Upper lobe of left lung (tissue), 6 donors: ENCODE measurements around the gene ST8SIA5. TPM values are rescaled to one million over a fixed set of nuclear protein-coding genes. Genes with fewer than 3 reads are reported as not detected.

Experiments
- ATAC-seq, 2 donors: fragments of 200-7000 bp; cut with Tn5 transposase; one replicate each; pipeline ENCODE4 v1.9.1; 2022; ENCODE audit warnings: mild to moderate bottlenecking in 2 of 2, moderate library complexity in 2 of 2; ENCODE audit not compliant: low FRiP score in 2 of 2
- DNase-seq, 2 donors: peaks; one replicate each; pipeline ENCODE4 v3.0.0-alpha.2; 2019 to 2020
- H3K27ac ChIP-seq, 4 donors: fragments of 200-600 bp; sonication (generic); one replicate each; pipeline ENCODE4 v1.5.1; 2016 to 2019
- H3K27me3 ChIP-seq, 4 donors: fragments of 200-600 bp; sonication (generic); one replicate each; pipeline ENCODE4 v1.5.1; 2017 to 2019
- H3K36me3 ChIP-seq, 4 donors: fragments of 200-600 bp; sonication (generic); one replicate each; pipeline ENCODE4 v1.5.1; 2016 to 2019
- H3K4me1 ChIP-seq, 4 donors: fragments of 200-600 bp; sonication (generic); one replicate each; pipeline ENCODE4 v1.5.1; 2018 to 2019
- H3K4me3 ChIP-seq, 4 donors: fragments of 200-600 bp; sonication (generic); one replicate each; pipeline ENCODE4 v1.5.1; 2017 to 2019; ENCODE audit warnings: mild to moderate bottlenecking in 2 of 4, moderate library complexity in 1 of 4
- H3K9me3 ChIP-seq, 4 donors: fragments of 200-600 bp; sonication (generic); one replicate each; pipeline ENCODE4 v1.5.1; 2018 to 2019
- EP300 ChIP-seq, 4 donors: sonication (generic); formaldehyde crosslinking; IDR thresholded peaks; one replicate each; pipeline ENCODE4 v1.5.1; 2017; ENCODE audit warnings: antibody characterized with exemption in 4 of 4, control low read depth in 2 of 4
- POLR2A ChIP-seq, 4 donors: fragments of 450-650 bp; IDR thresholded peaks; one replicate each; pipeline ENCODE4 v1.5.1; 2016 to 2017; ENCODE audit warnings: antibody characterized with exemption in 4 of 4, mild to moderate bottlenecking in 2 of 4
- POLR2AphosphoS5 ChIP-seq, 2 donors: sonication (generic); formaldehyde crosslinking; IDR thresholded peaks; one replicate each; pipeline ENCODE4 v1.5.1; 2017; ENCODE audit warnings: antibody characterized with exemption in 2 of 2
- WGBS, 2 donors: methylation state at CpG; one replicate each; pipeline ENCODE4 v1.1.5; 2017 to 2018; 5-methylcytosine and 5-hydroxymethylcytosine counted together
- total RNA-seq, 6 donors: library from RNA; depleted of rRNA in 4 of 6; stranded (reverse); fragments of >200 nt in 4 of 6; gene quantifications; one replicate each; pipeline versions ENCODE4 v1.1.0 to v1.2.1, GENCODE V29; 2016 to 2021
- TF ChIP-seq, protein P1 (sequence below), 6 experiments: fragments of 450-650 bp in 4 of 6; fragments of 200-600 bp in 2 of 6; sonication (generic) in 2 of 6; IDR thresholded peaks; one replicate each; pipeline ENCODE4 v1.5.1; 2016 to 2019; ENCODE audit warnings: antibody characterized with exemption in 6 of 6
- donor health status: DM: no; HTN: no; CAD: no; lungs with moderate emphysema.
- donor health status: DM: no; HTN: yes; CAD: no; lungs with severe emphysema.

The ST8SIA5 gene
- total RNA-seq, 6 donors from 2014 or later: 0.30 to 0.74 (median 0.50) TPM; not detected in 2

DNA sequence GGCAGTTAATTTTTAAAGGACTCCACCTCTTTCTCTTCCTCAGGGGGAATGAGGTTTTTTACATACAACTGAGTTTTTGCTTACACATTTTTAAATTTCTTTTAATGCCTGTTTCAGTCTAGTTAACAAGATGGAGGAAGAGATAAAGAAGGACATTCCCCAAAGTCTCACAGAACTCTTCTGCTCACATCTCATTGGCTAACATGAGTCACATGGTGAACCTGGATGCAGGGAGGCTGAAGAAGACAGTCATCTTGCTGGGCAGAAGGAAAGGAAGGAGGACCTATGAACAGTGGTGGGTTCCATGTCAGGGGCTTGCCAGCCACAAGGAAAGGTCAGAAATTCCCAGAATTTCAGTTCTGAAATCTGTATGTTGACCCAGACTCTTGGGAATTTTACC, 10.4 kb upstream of the ST8SIA5 start:
- Histone ChIP-seq H3K27ac (no peak overlapping the region), H3K4me3 (no peak overlapping the region), H3K4me1 (no peaks in the 10 kb centered on the region), H3K36me3 (no peaks in the 10 kb centered on the region), H3K9me3 (no peaks in the 10 kb centered on the region), H3K27me3 (no peaks in the 10 kb centered on the region)
- TF ChIP-seq EP300 (IDR thresholded peaks at IDR 0.05) (no peak), POLR2AphosphoS5 (IDR thresholded peaks at IDR 0.05) (no peak), POLR2A (IDR thresholded peaks at IDR 0.05) (no peak)
- TF ChIP-seq, protein P1, sequence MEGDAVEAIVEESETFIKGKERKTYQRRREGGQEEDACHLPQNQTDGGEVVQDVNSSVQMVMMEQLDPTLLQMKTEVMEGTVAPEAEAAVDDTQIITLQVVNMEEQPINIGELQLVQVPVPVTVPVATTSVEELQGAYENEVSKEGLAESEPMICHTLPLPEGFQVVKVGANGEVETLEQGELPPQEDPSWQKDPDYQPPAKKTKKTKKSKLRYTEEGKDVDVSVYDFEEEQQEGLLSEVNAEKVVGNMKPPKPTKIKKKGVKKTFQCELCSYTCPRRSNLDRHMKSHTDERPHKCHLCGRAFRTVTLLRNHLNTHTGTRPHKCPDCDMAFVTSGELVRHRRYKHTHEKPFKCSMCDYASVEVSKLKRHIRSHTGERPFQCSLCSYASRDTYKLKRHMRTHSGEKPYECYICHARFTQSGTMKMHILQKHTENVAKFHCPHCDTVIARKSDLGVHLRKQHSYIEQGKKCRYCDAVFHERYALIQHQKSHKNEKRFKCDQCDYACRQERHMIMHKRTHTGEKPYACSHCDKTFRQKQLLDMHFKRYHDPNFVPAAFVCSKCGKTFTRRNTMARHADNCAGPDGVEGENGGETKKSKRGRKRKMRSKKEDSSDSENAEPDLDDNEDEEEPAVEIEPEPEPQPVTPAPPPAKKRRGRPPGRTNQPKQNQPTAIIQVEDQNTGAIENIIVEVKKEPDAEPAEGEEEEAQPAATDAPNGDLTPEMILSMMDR (IDR thresholded peaks at IDR 0.05): no peak
- ATAC-seq (no peak), DNase-seq (no peak)

DNA sequence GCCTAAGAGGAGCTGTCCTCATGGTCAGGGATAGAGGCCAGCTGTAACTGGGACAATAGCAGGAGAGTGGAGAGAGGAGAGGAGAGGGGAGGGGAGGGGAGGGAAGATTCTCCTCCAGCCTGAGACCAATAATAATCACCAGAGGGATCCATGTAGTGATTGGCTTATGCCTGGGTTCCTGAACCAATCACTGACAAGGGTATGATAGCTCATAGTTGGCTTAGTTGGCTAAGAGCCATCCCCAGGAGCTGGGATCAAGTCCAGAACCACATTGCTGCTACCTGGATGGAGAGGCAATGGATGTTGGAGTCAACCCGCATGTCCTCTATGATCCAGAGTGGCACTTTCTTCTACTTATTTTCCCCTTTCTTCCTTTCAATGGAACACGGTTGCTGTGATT, 7.7 kb upstream of the ST8SIA5 start:
- Histone ChIP-seq H3K36me3 (no peaks in the 10 kb centered on the region), H3K27ac (no peak overlapping the region), H3K4me3 (no peak overlapping the region), H3K9me3 (no peaks in the 10 kb centered on the region), H3K27me3 (no peaks in the 10 kb centered on the region), H3K4me1 (no peaks in the 10 kb centered on the region)
- 94% methylated on average over 2 of the region's 2 CpGs for WGBS, 2 donors
- no peak for ATAC-seq
- DNase-seq: no peak
- TF ChIP-seq EP300 (IDR thresholded peaks at IDR 0.05) (no peak), POLR2A (IDR thresholded peaks at IDR 0.05) (no peak), POLR2AphosphoS5 (IDR thresholded peaks at IDR 0.05) (no peak)
- TF ChIP-seq, protein P1 (IDR thresholded peaks at IDR 0.05): no peak

DNA sequence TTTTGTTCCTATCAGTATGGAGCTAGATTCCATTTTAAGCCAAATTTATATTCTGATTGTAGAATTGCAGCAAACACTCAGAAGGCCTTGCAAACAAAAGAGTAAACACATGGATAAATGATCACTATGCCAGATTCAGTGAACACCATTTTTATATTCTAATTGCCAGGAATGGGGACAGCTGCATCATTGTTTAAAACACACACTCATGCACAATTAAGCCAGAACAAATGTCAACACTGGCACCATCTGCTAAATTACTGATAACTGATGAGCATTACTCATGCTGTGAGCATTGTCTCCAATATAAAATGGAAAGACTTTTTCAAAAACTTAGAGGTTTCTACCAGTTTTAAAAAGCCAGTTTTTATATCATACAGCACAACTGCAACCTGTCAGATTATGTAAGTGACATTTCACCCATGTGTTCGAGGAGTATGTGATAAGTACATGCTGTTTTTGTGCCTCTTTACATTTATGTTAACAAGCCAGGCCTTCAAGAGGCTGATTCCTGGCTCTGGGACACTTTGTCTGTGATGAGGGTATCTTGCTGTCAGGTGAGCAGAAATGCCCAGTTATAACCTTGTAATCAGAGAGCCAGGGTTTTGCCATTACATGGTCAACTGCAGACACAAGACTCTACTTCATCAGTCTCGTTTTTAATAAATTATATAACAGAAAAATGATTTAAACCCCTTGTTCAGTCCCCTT, 4.4 kb upstream of the ST8SIA5 start:
- Histone ChIP-seq H3K27ac (no peak overlapping the region), H3K4me3 (no peak overlapping the region), H3K27me3 (peaks cover 0 to 21% (median 10%) of the 10 kb centered on the region in 4 donors), H3K9me3 (no peaks in the 10 kb centered on the region), H3K4me1 (peaks cover 12 to 18% (median 17%) of the 10 kb centered on the region in 4 donors), H3K36me3 (no peaks in the 10 kb centered on the region)
- ATAC-seq (no peak), DNase-seq (no peak)
- WGBS, 2 donors: 59 to 61% methylated on average over 2 of the region's 2 CpGs
- no peak for TF ChIP-seq EP300 (IDR thresholded peaks at IDR 0.05)
- TF ChIP-seq POLR2A (IDR thresholded peaks at IDR 0.05): no peak
- TF ChIP-seq POLR2AphosphoS5 (IDR thresholded peaks at IDR 0.05): no peak
- TF ChIP-seq, protein P1 (IDR thresholded peaks at IDR 0.05): no peak

DNA sequence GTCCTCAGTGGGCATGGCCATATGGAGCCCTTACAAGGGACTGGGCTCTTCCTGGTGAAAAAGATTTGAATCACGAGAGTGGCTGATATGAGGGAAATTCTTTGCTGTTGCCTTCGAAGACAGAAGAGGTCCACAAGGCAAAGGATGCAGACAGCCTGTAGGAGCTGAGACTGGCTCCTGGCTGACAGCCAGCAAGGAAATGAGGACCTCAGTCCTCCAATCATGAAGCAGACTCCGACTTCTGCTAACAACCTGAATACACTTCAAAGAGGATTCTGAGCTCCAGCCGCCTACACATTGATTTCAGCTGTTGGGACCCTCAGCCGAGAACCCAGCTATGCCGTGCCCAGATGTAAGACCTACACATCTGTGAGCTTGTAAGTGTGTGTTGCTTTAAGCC, 3.0 kb upstream of the ST8SIA5 start:
- WGBS, 2 donors: 17 to 29% methylated on average over 2 to 6 of the region's 6 CpGs
- Histone ChIP-seq H3K36me3 (no peaks in the 10 kb centered on the region), H3K27ac (no peak overlapping the region), H3K27me3 (peaks cover 0 to 31% (median 17%) of the 10 kb centered on the region in 4 donors), H3K4me1 (peaks cover 15 to 27% (median 23%) of the 10 kb centered on the region in 4 donors), H3K9me3 (no peaks in the 10 kb centered on the region), H3K4me3 (no peak overlapping the region)
- no peak for DNase-seq
- no peak for TF ChIP-seq EP300 (IDR thresholded peaks at IDR 0.05)
- no peak for TF ChIP-seq POLR2AphosphoS5 (IDR thresholded peaks at IDR 0.05)
- TF ChIP-seq POLR2A (IDR thresholded peaks at IDR 0.05): no peak
- TF ChIP-seq, protein P1 (IDR thresholded peaks at IDR 0.05): no peak
- no peak for ATAC-seq
